Transverse colon (tissue), 4 donors: Measurements from ENCODE around the gene CTDP1.

Experiments used
- POLR2A ChIP-seq: fragments of 450-650 bp; IDR thresholded peaks from one replicate; pipeline ENCODE4 v1.6.1; 2016; ENCODE audit warnings: antibody characterized with exemption, mild to moderate bottlenecking, moderate library complexity
- POLR2AphosphoS5 ChIP-seq, 3 donors: sonication (generic); formaldehyde crosslinking; IDR thresholded peaks; one replicate each; pipeline ENCODE4 v1.6.1; 2016; ENCODE audit warnings: antibody characterized with exemption in 3 of 3
- TF ChIP-seq, protein P1 (sequence below), 5 experiments: fragments of 200-600 bp in 3 of 5; fragments of 450-650 bp in 2 of 5; sonication (generic) in 3 of 5; IDR thresholded peaks; 1 replicate in 2 of 5; 2 replicates in 3 of 5; pipeline ENCODE4 v1.5.1; 2016 to 2017; ENCODE audit warnings: antibody characterized with exemption in 5 of 5, inconsistent platforms in 3 of 5, mild to moderate bottlenecking in 2 of 5, moderate library complexity in 1 of 5

DNA sequence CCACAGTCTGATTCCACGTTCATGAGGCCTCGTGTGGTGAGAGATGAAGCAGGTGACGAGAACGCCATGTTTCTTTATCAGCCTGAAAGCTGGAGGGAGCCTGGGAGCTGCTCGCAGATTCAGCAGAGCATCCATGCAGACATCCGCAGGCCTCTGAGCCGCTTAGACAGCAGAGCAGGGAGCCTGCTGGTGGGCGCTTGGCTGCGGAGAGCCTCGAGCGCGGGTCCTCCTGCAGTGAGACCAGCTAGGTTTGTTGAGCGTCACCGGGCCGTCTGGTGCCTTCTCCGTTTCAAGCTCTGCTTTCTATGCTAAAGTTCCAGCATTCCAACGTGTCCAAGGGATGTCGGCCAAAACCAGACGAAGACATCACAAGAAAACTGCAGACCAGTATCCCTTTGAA, 27.6 kb downstream of the CTDP1 start:
- TF ChIP-seq, protein P1, sequence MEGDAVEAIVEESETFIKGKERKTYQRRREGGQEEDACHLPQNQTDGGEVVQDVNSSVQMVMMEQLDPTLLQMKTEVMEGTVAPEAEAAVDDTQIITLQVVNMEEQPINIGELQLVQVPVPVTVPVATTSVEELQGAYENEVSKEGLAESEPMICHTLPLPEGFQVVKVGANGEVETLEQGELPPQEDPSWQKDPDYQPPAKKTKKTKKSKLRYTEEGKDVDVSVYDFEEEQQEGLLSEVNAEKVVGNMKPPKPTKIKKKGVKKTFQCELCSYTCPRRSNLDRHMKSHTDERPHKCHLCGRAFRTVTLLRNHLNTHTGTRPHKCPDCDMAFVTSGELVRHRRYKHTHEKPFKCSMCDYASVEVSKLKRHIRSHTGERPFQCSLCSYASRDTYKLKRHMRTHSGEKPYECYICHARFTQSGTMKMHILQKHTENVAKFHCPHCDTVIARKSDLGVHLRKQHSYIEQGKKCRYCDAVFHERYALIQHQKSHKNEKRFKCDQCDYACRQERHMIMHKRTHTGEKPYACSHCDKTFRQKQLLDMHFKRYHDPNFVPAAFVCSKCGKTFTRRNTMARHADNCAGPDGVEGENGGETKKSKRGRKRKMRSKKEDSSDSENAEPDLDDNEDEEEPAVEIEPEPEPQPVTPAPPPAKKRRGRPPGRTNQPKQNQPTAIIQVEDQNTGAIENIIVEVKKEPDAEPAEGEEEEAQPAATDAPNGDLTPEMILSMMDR (IDR thresholded peaks at IDR 0.05): no peak
- TF ChIP-seq POLR2A: no peak
- no peak for TF ChIP-seq POLR2AphosphoS5 (IDR thresholded peaks at IDR 0.05)
